NCI-H2029 (cell line): Measurements from ENCODE around the gene ACADL.
"Not testable (repeated sequence)": the region's sequence is repeated elsewhere in the genome, so short reads cannot be mapped to it uniquely, and the experiment has no call there.

ENCODE experiments used
- DNase-seq: peaks from one replicate; lab custom pipeline; 2025; lab: John Stamatoyannopoulos, UW

The ACADL gene

GRCh38 chr2:210199854-210200253 lies 25.4 kb downstream of the ACADL start:
- DNase-seq = peak; percentile 26

GRCh38 chr2:210199186-210199765 lies 26.0 kb downstream of the ACADL start:
- no peak for DNase-seq

- DNase-seq = no peak
These were observed 26.9 kb downstream of the ACADL start for GRCh38 chr2:210198326-210198725.

GRCh38 chr2:210197720-210198119 lies 27.5 kb downstream of the ACADL start:
- no peak for DNase-seq

- DNase-seq = peak; percentile 51
These were observed 30.0 kb downstream of the ACADL start for GRCh38 chr2:210195101-210195852.

- DNase-seq = no peak
These were observed 34.9 kb downstream of the ACADL start for GRCh38 chr2:210190345-210190744.

- DNase-seq = no peak
These were observed 35.7 kb downstream of the ACADL start for GRCh38 chr2:210189452-210190138.

- DNase-seq = no peak
These were observed 36.5 kb downstream of the ACADL start for GRCh38 chr2:210188755-210189154.

- DNase-seq = no peak
These were observed 37.1 kb downstream of the ACADL start for GRCh38 chr2:210188190-210188589.

- not testable (repeated sequence) for DNase-seq
These were observed 41.3 kb downstream of the ACADL start for GRCh38 chr2:210183936-210184335.

- DNase-seq = not testable (repeated sequence)
These were observed 43.6 kb downstream of the ACADL start for GRCh38 chr2:210181606-210182088.

GRCh38 chr2:210181033-210181605 lies 44.1 kb downstream of the ACADL start:
- DNase-seq = not testable (repeated sequence)

- DNase-seq = no peak
These were observed 44.8 kb downstream of the ACADL start for GRCh38 chr2:210180477-210180876.

- no peak for DNase-seq
These were observed 45.8 kb downstream of the ACADL start for GRCh38 chr2:210179351-210179990.

- DNase-seq = no peak
These were observed 47.5 kb downstream of the ACADL start for GRCh38 chr2:210177769-210178168.

- not testable (repeated sequence) for DNase-seq
These were observed 48.1 kb downstream of the ACADL start for GRCh38 chr2:210177115-210177514.

- no peak for DNase-seq
These were observed 51.2 kb downstream of the ACADL start for GRCh38 chr2:210174086-210174485.

- DNase-seq = no peak
These were observed 53.0 kb downstream of the ACADL start for GRCh38 chr2:210172219-210172575.

- DNase-seq = peak; percentile 95
These were observed 53.7 kb downstream of the ACADL start, which contains the start of gene KANSL1L for GRCh38 chr2:210171309-210172218. KANSL1L (minus strand) TSS chr2:210171409; CDS start chr2:210154582, 16,827 bp downstream.

GRCh38 chr2:210170446-210171303 lies 54.6 kb downstream of the ACADL start:
- DNase-seq = peak; percentile 80
